Keratinocyte (primary cell): Measurements from ENCODE around the gene MADD. TPM values are rescaled to one million over a fixed set of nuclear protein-coding genes. Genes with fewer than 3 reads are reported as not detected.

Experiments
- DNase-seq: peaks from one replicate; pipeline ENCODE4 v3.0.0-alpha.2; 2011; ENCODE audit warnings: low read depth, missing footprints, low spot score
- FAIRE-seq: peaks from 2 replicates; lab custom pipeline; 2011; peaks lifted over from hg19 to GRCh38; lab: Jason Lieb, UNC
- H2AFZ ChIP-seq: 2 replicates; pipeline ENCODE4 v1.6.0; 2012; ENCODE audit warnings: low read length, control low read depth, inconsistent platforms; ENCODE audit not compliant: control insufficient read depth
- H3K27ac ChIP-seq: 2 replicates; pipeline ENCODE4 v1.5.1; 2011; ENCODE audit warnings: low read length; ENCODE audit not compliant: control insufficient read depth, insufficient read depth
- H3K27me3 ChIP-seq: 3 replicates; pipeline ENCODE4 v1.6.0; 2011; ENCODE audit warnings: low read length; ENCODE audit not compliant: control insufficient read depth, insufficient read depth; ENCODE audit errors: extremely low read depth
- H3K36me3 ChIP-seq, 2 experiments: 2 replicates in 1 of 2; 3 replicates in 1 of 2; pipeline ENCODE4 v1.5.1; 2011; ENCODE audit warnings: low read length in 2 of 2, mild to moderate bottlenecking in 1 of 2; ENCODE audit not compliant: control insufficient read depth in 2 of 2, insufficient read depth in 2 of 2; ENCODE audit errors: extremely low read depth in 1 of 2
- H3K4me1 ChIP-seq: 3 replicates; pipeline ENCODE4 v1.5.1; 2011; ENCODE audit warnings: low read length; ENCODE audit not compliant: control insufficient read depth, insufficient read depth; ENCODE audit errors: extremely low read depth
- H3K4me2 ChIP-seq: 3 replicates; pipeline ENCODE4 v1.6.0; 2011; ENCODE audit warnings: low read depth, low read length; ENCODE audit not compliant: control insufficient read depth, insufficient read depth; ENCODE audit errors: extremely low read depth
- H3K4me3 ChIP-seq, 3 experiments: fragments of 200-600 bp in 1 of 3; sonication (generic) in 1 of 3; 2 replicates in 2 of 3; 3 replicates in 1 of 3; pipeline ENCODE4 v1.5.1; 2011 to 2016; ENCODE audit warnings: low read length in 3 of 3, mild to moderate bottlenecking in 3 of 3, control low read depth in 2 of 3, inconsistent platforms in 1 of 3, low read depth in 1 of 3, mixed read lengths in 1 of 3, mixed run types in 1 of 3, moderate library complexity in 1 of 3; ENCODE audit not compliant: control insufficient read depth in 2 of 3, insufficient read depth in 2 of 3; ENCODE audit errors: extremely low read depth in 1 of 3
- H3K79me2 ChIP-seq: 2 replicates; pipeline ENCODE4 v1.6.0; 2012; ENCODE audit warnings: low read length; ENCODE audit not compliant: control insufficient read depth, insufficient read depth
- H3K9ac ChIP-seq: 3 replicates; pipeline ENCODE4 v1.6.0; 2011; ENCODE audit warnings: low read length; ENCODE audit not compliant: control insufficient read depth, insufficient read depth; ENCODE audit errors: extremely low read depth
- H3K9me1 ChIP-seq: 3 replicates; pipeline ENCODE4 v1.6.0; 2011; ENCODE audit warnings: low read length; ENCODE audit not compliant: control insufficient read depth, insufficient read depth; ENCODE audit errors: extremely low read depth
- H3K9me3 ChIP-seq: 2 replicates; pipeline ENCODE4 v1.5.1; 2012; ENCODE audit warnings: low read depth, low read length; ENCODE audit not compliant: control insufficient read depth
- H4K20me1 ChIP-seq: 3 replicates; pipeline ENCODE4 v1.6.0; 2011; ENCODE audit warnings: low read length; ENCODE audit not compliant: control insufficient read depth, insufficient read depth; ENCODE audit errors: extremely low read depth
- CTCF ChIP-seq, 3 experiments: IDR thresholded peaks in 1 of 3; conservative IDR thresholded peaks in 1 of 3; optimal IDR thresholded peaks in 1 of 3; 2 replicates in 2 of 3; 3 replicates in 1 of 3; pipeline versions ENCODE3 to v1.5.1; 2011; ENCODE audit warnings: low read length in 3 of 3, mild to moderate bottlenecking in 3 of 3, moderate library complexity in 2 of 3, control low read depth in 1 of 3, inconsistent platforms in 1 of 3; ENCODE audit not compliant: insufficient read depth in 2 of 3; ENCODE audit errors: extremely low read depth in 1 of 3
- EZH2 ChIP-seq: IDR thresholded peaks from one replicate; pipeline ENCODE4 v1.6.1; 2012; ENCODE audit warnings: inconsistent platforms, mild to moderate bottlenecking, low read length, moderate library complexity
- dilution Hi-C: fragments of 300-500 bp; cut with MboI; formaldehyde crosslinking; loops from one replicate; pipeline ENCODE4 v1.7.0; 2020; ENCODE audit warnings: low sequenced_read_pairs; ENCODE audit not compliant: extremely low pct_ligation_motif_present
- polyA plus RNA-seq, 5 experiments: library from polyadenylated mRNA; depleted of rRNA in 3 of 5; stranded (reverse) in 3 of 5; stranded (forward) in 1 of 5; unstranded in 1 of 5; fragments of >200 nt; gene quantifications; 1 replicate in 1 of 5; 2 replicates in 3 of 5; 3 replicates in 1 of 5; pipeline versions ENCODE4 v1.2.1 to v1.2.3, GENCODE V29; 2011 to 2012; ENCODE audit warnings: missing spikeins in 2 of 5, low read depth in 1 of 5, low replicate concordance in 1 of 5

Gene MADD
- polyA plus RNA-seq, 1 donor (not counting 4 experiments of a cell fraction or from before 2014, with no cell fraction given): 11.9 TPM

GRCh38 chr11:47331454-47332302 is 61.7 kb downstream of the MADD start:
- Histone ChIP-seq H3K4me2 (no peak overlapping the region), H3K4me3 (no peak overlapping the region), H2AFZ (no peak overlapping the region), H3K36me3 (peaks cover 11 to 17% of the 10 kb centered on the region in 2 experiments), H3K4me1 (no peaks in the 10 kb centered on the region), H3K27ac (no peak overlapping the region), H3K9me1 (no peaks in the 10 kb centered on the region), H3K79me2 (no peaks in the 10 kb centered on the region), H3K27me3 (no peaks in the 10 kb centered on the region), H3K9me3 (no peaks in the 10 kb centered on the region), H3K9ac (no peak overlapping the region), H4K20me1 (no peaks in the 10 kb centered on the region)
- dilution Hi-C loops: no loop called here
- DNase-seq (no peak), FAIRE-seq (no peak)
- TF ChIP-seq EZH2 (no peak), CTCF (optimal IDR thresholded peaks at IDR 0.05 in 1 of 3, IDR thresholded peaks at IDR 0.05 in 1 of 3, conservative IDR thresholded peaks at IDR 0.05 in 1 of 3; ENCODE audit: extremely low read depth in 1 of 3, insufficient read depth in 2 of 3, low read length in 3 of 3) (no peak)

- TF ChIP-seq EZH2: no peak
- no peak for TF ChIP-seq CTCF (optimal IDR thresholded peaks at IDR 0.05 in 1 of 3, IDR thresholded peaks at IDR 0.05 in 1 of 3, conservative IDR thresholded peaks at IDR 0.05 in 1 of 3; ENCODE audit: extremely low read depth in 1 of 3, insufficient read depth in 2 of 3, low read length in 3 of 3)
- Histone ChIP-seq H3K9ac (no peak overlapping the region), H3K27ac (no peak overlapping the region), H3K27me3 (no peaks in the 10 kb centered on the region), H3K4me1 (no peaks in the 10 kb centered on the region), H3K9me3 (no peaks in the 10 kb centered on the region), H3K9me1 (no peaks in the 10 kb centered on the region), H3K79me2 (no peaks in the 10 kb centered on the region), H4K20me1 (no peaks in the 10 kb centered on the region), H3K4me3 (no peak overlapping the region), H2AFZ (no peak overlapping the region), H3K4me2 (no peak overlapping the region), H3K36me3 (peaks cover 6 to 17% of the 10 kb centered on the region in 2 experiments)
- dilution Hi-C loops: no loop called here
- FAIRE-seq (no peak), DNase-seq (no peak)
Observed at GRCh38 chr11:47332303-47332711, 62.4 kb downstream of the MADD start.
